Measurements from ENCODE around the gene NTM. TPM values are rescaled to one million over a fixed set of nuclear protein-coding genes. Genes with fewer than 3 reads are reported as not detected.

The NTM gene
- total and polyA plus RNA-seq, 2 donors (not counting 3 experiments of a cell fraction or from before 2014, with no cell fraction given) = 1.00 to 1.1 TPM

DNA sequence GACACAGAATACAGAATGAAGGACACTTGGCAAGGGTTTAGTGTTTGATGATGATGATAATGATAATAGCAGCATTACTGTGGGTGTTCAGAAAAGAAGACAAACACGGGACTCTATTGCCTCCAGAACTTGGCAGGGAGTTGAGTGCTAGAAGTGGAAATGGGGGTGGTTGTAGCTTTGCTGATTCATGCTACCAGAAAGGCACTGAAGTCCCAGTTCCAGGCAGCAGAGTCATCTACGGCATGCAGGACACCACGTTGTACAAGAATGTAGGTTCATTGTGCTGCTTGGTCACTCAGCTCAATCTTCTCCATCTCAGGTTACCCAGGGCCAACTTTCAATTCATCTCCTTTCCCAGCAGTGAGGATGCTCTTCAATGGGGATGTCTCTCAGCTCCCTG lies 115.7 kb downstream of the NTM start:
- H3K4me1 ChIP-seq (ENCODE audit: control insufficient read depth, extremely low read depth, insufficient read depth, low read length) = no peaks in the 10 kb centered on the region
- no peaks in the 10 kb centered on the region for H3K36me3 ChIP-seq (ENCODE audit: control insufficient read depth in 2 of 2, extremely low read depth in 1 of 2, insufficient read depth in 2 of 2, low read length in 2 of 2)
- DNase-seq (ENCODE audit: low read depth, low spot score) (no peak), FAIRE-seq (no peak)
- H3K79me2 ChIP-seq (ENCODE audit: control insufficient read depth, insufficient read depth, low read length) = no peaks in the 10 kb centered on the region
- TF ChIP-seq GATA2 (IDR thresholded peaks at IDR 0.05; ENCODE audit: insufficient read depth, insufficient read length, low read depth, low read length) = no peak
- TF ChIP-seq, protein P1, sequence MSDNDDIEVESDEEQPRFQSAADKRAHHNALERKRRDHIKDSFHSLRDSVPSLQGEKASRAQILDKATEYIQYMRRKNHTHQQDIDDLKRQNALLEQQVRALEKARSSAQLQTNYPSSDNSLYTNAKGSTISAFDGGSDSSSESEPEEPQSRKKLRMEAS (IDR thresholded peaks at IDR 0.05; ENCODE audit: insufficient read depth, insufficient read length) = no peak
- no peak for TF ChIP-seq EZH2 (IDR thresholded peaks at IDR 0.05; ENCODE audit: borderline replicate concordance, low read depth, low read length, severe bottlenecking)
- no peak for TF ChIP-seq JUN (IDR thresholded peaks at IDR 0.05; ENCODE audit: borderline replicate concordance, insufficient read depth, insufficient read length, low read depth)
- TF ChIP-seq FOS (IDR thresholded peaks at IDR 0.05; ENCODE audit: borderline replicate concordance, insufficient read depth, low read length) = no peak
- TF ChIP-seq POLR2A (IDR thresholded peaks at IDR 0.05; ENCODE audit: low read depth, low read length) = no peak
- TF ChIP-seq POLR2AphosphoS5 (IDR thresholded peaks at IDR 0.05; ENCODE audit: insufficient read depth, low read depth, low read length) = no peak
- TF ChIP-seq, protein P2, sequence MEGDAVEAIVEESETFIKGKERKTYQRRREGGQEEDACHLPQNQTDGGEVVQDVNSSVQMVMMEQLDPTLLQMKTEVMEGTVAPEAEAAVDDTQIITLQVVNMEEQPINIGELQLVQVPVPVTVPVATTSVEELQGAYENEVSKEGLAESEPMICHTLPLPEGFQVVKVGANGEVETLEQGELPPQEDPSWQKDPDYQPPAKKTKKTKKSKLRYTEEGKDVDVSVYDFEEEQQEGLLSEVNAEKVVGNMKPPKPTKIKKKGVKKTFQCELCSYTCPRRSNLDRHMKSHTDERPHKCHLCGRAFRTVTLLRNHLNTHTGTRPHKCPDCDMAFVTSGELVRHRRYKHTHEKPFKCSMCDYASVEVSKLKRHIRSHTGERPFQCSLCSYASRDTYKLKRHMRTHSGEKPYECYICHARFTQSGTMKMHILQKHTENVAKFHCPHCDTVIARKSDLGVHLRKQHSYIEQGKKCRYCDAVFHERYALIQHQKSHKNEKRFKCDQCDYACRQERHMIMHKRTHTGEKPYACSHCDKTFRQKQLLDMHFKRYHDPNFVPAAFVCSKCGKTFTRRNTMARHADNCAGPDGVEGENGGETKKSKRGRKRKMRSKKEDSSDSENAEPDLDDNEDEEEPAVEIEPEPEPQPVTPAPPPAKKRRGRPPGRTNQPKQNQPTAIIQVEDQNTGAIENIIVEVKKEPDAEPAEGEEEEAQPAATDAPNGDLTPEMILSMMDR (IDR thresholded peaks at IDR 0.05; ENCODE audit: extremely low read depth in 1 of 2, insufficient read depth in 1 of 2, low read depth in 1 of 2, low read length in 2 of 2) = no peak
- dilution Hi-C loops (cut with MboI; ENCODE audit: extremely low pct_ligation_motif_present, low sequenced_read_pairs) = no loop called here
- H3K9me1 ChIP-seq (replicated peaks; ENCODE audit: control insufficient read depth, extremely low read depth, insufficient read depth, low read length) = no peaks in the 10 kb centered on the region
- no peaks in the 10 kb centered on the region for H3K9me3 ChIP-seq (replicated peaks; ENCODE audit: control insufficient read depth, insufficient read depth, low read length)
- no peak overlapping the region for H2AFZ ChIP-seq (ENCODE audit: low read depth, low read length)
- CTCF ChIA-PET = no interaction called here
- H3K27ac ChIP-seq (ENCODE audit: insufficient read depth, low read depth, low read length) = no peak overlapping the region
- intact Hi-C loops (cut with micrococcal nuclease) = no loop called here
- H3K4me3 ChIP-seq (replicated peaks in 1 of 3; ENCODE audit: insufficient read depth in 1 of 3, low read depth in 1 of 3, low read length in 3 of 3) = no peak overlapping the region
- H3K9ac ChIP-seq (replicated peaks; ENCODE audit: extremely low read depth, insufficient read depth, low read length) = no peak overlapping the region
- H4K20me1 ChIP-seq (replicated peaks; ENCODE audit: control insufficient read depth, extremely low read depth, insufficient read depth, low read length) = no peaks in the 10 kb centered on the region
- no peaks in the 10 kb centered on the region for H3K27me3 ChIP-seq (ENCODE audit: control insufficient read depth in 2 of 2, insufficient read depth in 2 of 2, low read length in 2 of 2)
- no TSS peak for BruUV-seq (replicated peaks)
- no peak overlapping the region for H3K4me2 ChIP-seq (ENCODE audit: insufficient read depth, low read length)
- POLR2A ChIA-PET = no interaction called here

Data from endothelial cell of umbilical vein (primary cell).